Measurements from ENCODE around the gene ATF7IP2. TPM values are rescaled to one million over a fixed set of nuclear protein-coding genes. Genes with fewer than 3 reads are reported as not detected.

Gene ATF7IP2
- total RNA-seq, 1 experiment from 2014 or later: 25.2 TPM

DNA sequence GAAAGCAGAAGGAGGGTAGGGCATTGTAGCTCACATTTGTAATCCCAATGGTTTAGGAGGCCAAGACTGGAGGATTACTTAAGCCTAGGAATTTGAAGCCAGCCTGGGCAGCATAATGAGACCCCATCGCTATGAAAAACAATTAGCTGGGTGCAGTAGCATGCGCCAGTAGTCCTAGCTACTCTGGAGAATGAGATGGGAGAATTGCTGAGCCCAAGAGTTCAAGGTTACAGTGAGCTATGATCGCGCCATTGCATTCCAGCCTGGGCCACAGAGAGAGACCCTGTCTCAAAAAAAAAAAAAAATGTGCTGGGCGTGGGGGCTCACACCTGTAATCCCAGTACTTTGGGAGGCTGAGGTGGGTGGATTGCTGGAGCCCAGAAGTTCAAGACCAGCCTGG, 5.0 kb downstream of the ATF7IP2 start:
- no peak for ATAC-seq
- in situ Hi-C loops (cut with HindIII; ENCODE audit: low pct_unique_long_range_greater_than_20kb, low sequenced_read_pairs): no loop called here
- DNase-seq (ENCODE audit: low read depth, low spot score): no peak
- Histone ChIP-seq H3K4me3 (ENCODE audit: low read depth in 2 of 2, low read length in 2 of 2) (no peak overlapping the region), H3K36me3 (ENCODE audit: control insufficient read depth, insufficient read depth, low read length) (no peaks in the 10 kb centered on the region), H3K4me1 (ENCODE audit: control insufficient read depth, insufficient read depth, low read length) (no peaks in the 10 kb centered on the region; the same call in 1 of the 2 replicates), H3K27me3 (ENCODE audit: control insufficient read depth, insufficient read depth, low read length) (no peaks in the 10 kb centered on the region), H3K9me3 (ENCODE audit: control insufficient read depth, insufficient read depth, low read depth, low read length) (no peaks in the 10 kb centered on the region), H3K27ac (ENCODE audit: low read length) (no peak overlapping the region)
- no TSS peak for BruUV-seq (replicated peaks)
- intact Hi-C loops (cut with micrococcal nuclease; ENCODE audit: unreplicated experiment): no loop called here
- TF ChIP-seq REST (IDR thresholded peaks at IDR 0.05; ENCODE audit: insufficient read depth in 1 of 2, low read depth in 2 of 2, low read length in 1 of 2): no peak
- TF ChIP-seq TCF7L2 (IDR thresholded peaks at IDR 0.05; ENCODE audit: low read depth, low read length): no peak
- no peak for TF ChIP-seq SIN3A (IDR thresholded peaks at IDR 0.05; ENCODE audit: borderline replicate concordance, insufficient read depth, low read depth, low read length)
- TF ChIP-seq, protein P1, sequence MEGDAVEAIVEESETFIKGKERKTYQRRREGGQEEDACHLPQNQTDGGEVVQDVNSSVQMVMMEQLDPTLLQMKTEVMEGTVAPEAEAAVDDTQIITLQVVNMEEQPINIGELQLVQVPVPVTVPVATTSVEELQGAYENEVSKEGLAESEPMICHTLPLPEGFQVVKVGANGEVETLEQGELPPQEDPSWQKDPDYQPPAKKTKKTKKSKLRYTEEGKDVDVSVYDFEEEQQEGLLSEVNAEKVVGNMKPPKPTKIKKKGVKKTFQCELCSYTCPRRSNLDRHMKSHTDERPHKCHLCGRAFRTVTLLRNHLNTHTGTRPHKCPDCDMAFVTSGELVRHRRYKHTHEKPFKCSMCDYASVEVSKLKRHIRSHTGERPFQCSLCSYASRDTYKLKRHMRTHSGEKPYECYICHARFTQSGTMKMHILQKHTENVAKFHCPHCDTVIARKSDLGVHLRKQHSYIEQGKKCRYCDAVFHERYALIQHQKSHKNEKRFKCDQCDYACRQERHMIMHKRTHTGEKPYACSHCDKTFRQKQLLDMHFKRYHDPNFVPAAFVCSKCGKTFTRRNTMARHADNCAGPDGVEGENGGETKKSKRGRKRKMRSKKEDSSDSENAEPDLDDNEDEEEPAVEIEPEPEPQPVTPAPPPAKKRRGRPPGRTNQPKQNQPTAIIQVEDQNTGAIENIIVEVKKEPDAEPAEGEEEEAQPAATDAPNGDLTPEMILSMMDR (IDR thresholded peaks at IDR 0.05): no peak
- no peak for TF ChIP-seq POLR2AphosphoS5 (IDR thresholded peaks at IDR 0.05; ENCODE audit: low read depth, low read length)
- ChIA-PET CTCF (interaction anchor here (0.7 kb wide), 1 partner anchor 128 kb away, joined by 3 read pairs; no protein-coding TSS in a partner anchor), POLR2A (no interaction called here)

DNA sequence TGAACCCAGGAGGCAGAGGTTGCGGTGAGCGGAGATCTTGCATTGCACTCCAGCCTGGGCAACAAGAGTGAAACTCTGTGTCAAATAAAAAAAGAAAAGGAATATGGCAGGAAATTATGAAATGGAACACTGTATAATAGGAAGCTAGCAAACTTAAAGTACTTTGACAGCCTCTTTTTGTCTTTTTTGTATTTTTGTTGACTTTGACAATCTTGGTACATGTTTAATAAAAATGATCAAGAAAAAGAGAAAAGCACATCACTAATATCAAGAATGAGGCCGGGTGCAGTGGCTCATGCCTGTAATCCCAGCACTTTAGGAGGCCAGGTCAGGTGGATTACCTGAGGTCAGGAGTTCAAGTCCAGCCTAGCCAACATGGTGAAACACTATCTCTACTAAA, 5.5 kb downstream of the ATF7IP2 start:
- DNase-seq (ENCODE audit: low read depth, low spot score): no peak
- H3K4me1 ChIP-seq (ENCODE audit: control insufficient read depth, insufficient read depth, low read length): no peaks in the 10 kb centered on the region; the same call in 1 of the 2 replicates
- no peak for TF ChIP-seq REST (IDR thresholded peaks at IDR 0.05; ENCODE audit: insufficient read depth in 1 of 2, low read depth in 2 of 2, low read length in 1 of 2)
- TF ChIP-seq TCF7L2 (IDR thresholded peaks at IDR 0.05; ENCODE audit: low read depth, low read length): no peak
- TF ChIP-seq POLR2AphosphoS5 (IDR thresholded peaks at IDR 0.05; ENCODE audit: low read depth, low read length): no peak
- TF ChIP-seq, protein P1 (IDR thresholded peaks at IDR 0.05): no peak
- TF ChIP-seq SIN3A (IDR thresholded peaks at IDR 0.05; ENCODE audit: borderline replicate concordance, insufficient read depth, low read depth, low read length): no peak
- no peak for ATAC-seq
- H3K27me3 ChIP-seq (ENCODE audit: control insufficient read depth, insufficient read depth, low read length): no peaks in the 10 kb centered on the region
- no TSS peak for BruUV-seq (replicated peaks)
- in situ Hi-C loops (cut with HindIII; ENCODE audit: low pct_unique_long_range_greater_than_20kb, low sequenced_read_pairs): no loop called here
- intact Hi-C loops (cut with micrococcal nuclease; ENCODE audit: unreplicated experiment): no loop called here
- no peak overlapping the region for H3K4me3 ChIP-seq (ENCODE audit: low read depth in 2 of 2, low read length in 2 of 2)
- no peaks in the 10 kb centered on the region for H3K36me3 ChIP-seq (ENCODE audit: control insufficient read depth, insufficient read depth, low read length)
- no peaks in the 10 kb centered on the region for H3K9me3 ChIP-seq (ENCODE audit: control insufficient read depth, insufficient read depth, low read depth, low read length)
- no peak overlapping the region for H3K27ac ChIP-seq (ENCODE audit: low read length)
- POLR2A ChIA-PET: no interaction called here
- CTCF ChIA-PET: interaction anchor here (0.7 kb wide), 1 partner anchor 129 kb away, joined by 3 read pairs; no protein-coding TSS in a partner anchor
